GM18867 (cell line): ENCODE data around the gene ZNF536.

Experiments
- ATAC-seq: cut with Tn5 transposase; IDR thresholded peaks from one replicate; pipeline ENCODE4 v1.9.1; 2021; ENCODE audit warnings: mild to moderate bottlenecking, moderate library complexity; ENCODE audit not compliant: unreplicated experiment

ZNF536 gene

GRCh38 chr19:30519607-30520205, 147.5 kb downstream of the ZNF536 start:
- no peak for ATAC-seq

GRCh38 chr19:30520735-30521479, 148.7 kb downstream of the ZNF536 start:
- ATAC-seq = no peak

GRCh38 chr19:30521937-30522336, 149.8 kb downstream of the ZNF536 start:
- no peak for ATAC-seq

DNA sequence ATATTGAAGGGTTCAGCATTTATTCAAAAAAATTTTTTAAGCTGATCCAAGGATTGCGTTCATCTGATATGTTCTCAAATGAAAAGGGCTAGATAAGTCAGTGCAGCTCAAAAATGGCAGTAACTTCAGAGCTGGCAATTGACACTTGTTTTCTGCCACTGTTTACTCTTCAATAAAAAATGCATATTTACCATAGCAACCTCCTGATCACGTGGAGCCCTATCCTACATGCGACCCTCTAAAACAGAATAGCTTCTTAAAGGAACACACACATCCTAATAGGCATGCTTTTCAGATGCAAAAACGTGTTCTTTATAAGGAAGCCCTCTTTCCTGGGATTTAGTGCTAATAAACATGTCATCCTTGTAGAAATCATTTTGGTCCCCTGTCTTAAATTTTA, 150.2 kb downstream of the ZNF536 start:
- no peak for ATAC-seq

DNA sequence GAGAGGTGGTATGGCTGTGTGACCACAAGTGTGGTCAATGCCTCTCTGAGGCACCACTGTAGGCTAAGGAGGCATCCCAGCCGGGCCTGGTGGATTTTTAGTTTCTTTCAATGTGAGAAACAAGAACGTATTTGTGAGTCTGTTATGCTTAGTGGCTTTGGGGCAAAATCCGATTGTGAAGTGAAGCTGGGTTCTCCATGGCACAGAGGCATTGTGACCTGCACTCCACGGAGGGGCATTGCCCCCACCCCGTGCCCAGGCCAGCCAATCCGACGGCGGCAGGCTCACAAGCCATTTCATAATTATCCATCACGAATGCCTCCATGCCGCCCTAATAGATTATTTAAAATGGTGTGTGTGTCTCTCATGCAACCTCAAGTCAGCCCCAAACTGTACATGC, 151.6 kb downstream of the ZNF536 start:
- ATAC-seq = no peak

DNA sequence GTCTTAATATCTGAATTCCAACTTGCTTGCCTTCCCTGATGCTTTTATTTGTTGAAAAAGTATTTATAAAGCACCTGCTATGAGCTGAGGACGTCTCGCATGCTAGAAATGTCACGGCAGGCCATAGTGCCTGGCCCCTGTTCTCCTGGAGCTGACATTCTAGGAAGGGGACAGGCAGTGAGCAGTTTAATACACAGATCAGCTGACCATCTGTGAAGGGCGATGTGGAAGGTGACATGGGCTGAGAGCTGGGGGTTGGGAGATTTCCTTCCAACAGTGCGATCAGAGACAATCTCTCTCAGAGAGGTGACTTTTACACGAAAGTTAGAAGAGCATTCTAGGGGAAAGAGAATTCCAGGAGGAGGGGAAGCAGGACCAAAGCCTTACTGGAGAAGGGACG, 153.2 kb downstream of the ZNF536 start:
- ATAC-seq = no peak

DNA sequence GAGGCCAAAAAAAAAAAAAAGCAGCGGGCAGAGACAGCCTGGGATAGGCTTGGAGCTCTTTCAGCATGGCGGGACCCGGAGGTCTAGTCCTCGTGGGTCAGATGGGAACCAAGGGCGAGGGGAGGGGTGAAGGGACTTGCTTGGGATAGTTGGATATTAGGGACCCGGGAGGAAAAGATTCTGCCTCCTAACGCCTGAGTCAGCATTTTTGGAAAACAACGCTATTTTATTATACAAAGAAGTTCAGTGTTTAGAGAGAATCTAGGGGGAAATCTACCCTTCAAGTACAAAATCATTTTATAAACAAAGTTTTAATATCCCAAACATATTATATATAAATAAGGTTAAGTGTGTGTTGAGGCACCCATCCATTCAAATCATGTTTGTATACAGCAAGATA, 156.7 kb downstream of the ZNF536 start:
- ATAC-seq = no peak

- no peak for ATAC-seq
Observed at GRCh38 chr19:30529876-30530275, 157.7 kb downstream of the ZNF536 start.

DNA sequence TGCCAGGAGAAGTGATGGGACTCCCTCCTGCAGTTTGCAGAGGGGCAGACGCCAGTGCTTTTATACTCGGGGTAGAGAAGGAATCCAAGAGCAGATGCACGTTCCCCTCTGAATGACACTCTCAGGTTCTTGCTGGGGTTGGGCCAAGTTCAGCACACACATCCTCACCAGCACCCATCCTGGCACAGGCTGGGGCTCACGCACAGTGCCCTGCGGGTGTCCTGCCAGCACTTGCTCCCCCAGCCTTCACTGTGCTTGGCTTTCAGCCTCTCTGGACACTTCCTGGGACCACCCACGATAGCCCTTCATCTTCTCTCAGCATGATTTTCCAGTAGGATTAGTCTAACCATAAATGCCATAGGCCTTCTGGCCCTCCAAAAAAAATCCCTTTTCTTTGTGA, 158.6 kb downstream of the ZNF536 start:
- no peak for ATAC-seq

- ATAC-seq = no peak
Observed at GRCh38 chr19:30535011-30535410, 162.8 kb downstream of the ZNF536 start.

- ATAC-seq = no peak
Observed at GRCh38 chr19:30536975-30537374, 164.8 kb downstream of the ZNF536 start.

DNA sequence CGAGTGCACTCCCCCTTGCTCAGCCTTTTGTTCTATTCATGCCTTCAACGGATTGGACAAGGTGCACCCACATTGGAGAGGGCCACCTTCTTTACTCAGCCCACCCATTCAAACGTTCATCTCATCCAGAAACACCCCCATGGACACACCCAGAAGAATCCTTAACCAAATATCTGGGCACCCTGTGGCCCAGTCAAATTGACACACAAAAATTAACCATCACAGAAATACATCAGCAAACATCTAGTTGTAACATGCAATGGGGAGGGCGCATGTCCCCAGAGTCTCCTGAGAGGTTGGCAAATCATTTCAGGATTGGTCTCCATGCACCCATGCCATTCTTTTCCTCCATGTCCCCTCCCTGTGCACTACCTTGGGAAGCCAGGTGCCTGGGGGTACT, 167.1 kb downstream of the ZNF536 start:
- no peak for ATAC-seq

DNA sequence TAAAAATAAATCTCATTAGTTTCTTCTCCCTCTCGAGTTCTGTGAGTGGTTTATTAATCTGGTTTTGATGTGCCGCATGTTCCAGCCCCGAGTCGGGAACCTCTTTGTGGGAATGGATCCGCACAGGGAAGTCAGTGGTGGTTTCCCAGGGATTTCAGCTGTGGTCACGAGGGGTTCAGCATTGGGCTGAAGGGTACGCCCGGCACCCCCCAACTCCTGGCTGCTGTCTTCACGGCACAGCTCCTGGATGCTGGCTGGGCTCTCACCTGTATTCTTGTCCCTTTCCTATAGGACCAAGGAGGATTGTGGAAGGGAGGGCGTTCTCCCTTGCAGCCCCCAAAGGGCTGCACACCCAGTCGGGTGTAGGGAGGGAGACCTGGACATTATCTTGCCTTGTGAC, 167.8 kb downstream of the ZNF536 start:
- no peak for ATAC-seq

DNA sequence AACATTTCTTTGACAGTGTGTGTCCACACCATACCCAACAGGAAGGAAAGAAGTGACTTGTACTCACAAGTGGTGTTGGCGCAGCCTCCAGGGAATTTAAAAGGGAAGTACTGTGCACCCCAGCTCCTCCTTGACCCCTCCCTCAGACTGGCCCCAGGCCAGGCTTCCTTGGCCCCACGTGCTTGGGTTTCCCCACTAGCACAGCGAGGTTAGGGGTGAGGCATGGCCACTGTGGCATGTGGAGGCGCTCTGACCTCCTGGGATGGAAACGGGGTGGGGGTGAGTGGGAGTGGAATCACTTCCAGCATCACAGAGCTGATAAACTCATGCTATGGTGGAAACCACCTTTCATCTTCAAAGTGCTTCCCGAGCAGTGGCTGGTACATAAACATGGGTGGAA, 168.6 kb downstream of the ZNF536 start:
- no peak for ATAC-seq

- ATAC-seq = no peak
Observed at GRCh38 chr19:30541575-30541974, 169.4 kb downstream of the ZNF536 start.

DNA sequence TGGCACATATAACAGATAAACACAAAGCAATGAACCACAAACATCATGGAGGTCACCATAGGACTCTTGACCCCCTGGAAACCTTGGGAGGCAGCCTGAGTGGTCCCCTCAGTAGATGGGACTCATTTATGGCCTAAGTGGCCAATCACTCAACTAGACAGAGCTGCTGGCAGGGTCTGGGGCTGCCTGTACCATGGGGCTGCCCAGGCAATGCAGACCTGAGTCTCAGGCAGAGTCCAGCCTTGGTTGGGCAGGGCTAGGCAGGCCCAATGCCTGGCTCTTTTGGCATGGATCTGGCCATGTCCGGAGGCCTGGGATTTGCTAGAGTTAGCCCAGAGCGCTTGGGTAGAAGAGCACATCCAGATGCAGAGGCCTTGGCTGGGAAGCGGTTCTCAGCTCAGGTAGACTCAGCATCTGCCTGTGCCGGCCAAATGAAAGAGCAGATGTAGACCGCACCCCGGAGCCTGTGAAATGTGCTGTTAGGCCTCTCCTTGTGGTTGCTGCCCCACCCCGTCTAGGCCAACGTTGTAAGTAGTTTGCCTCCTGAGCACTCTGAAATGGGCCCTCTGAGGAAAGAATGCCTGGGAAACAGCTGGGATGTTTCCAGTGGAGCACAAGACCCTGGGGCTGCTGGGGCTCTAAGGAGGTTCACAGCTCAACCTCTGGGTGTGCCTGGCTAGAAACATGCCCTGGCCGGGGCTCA, 171.2 kb downstream of the ZNF536 start:
- ATAC-seq = no peak

- no peak for ATAC-seq
Observed at GRCh38 chr19:30545752-30546151, 173.6 kb downstream of the ZNF536 start.

DNA sequence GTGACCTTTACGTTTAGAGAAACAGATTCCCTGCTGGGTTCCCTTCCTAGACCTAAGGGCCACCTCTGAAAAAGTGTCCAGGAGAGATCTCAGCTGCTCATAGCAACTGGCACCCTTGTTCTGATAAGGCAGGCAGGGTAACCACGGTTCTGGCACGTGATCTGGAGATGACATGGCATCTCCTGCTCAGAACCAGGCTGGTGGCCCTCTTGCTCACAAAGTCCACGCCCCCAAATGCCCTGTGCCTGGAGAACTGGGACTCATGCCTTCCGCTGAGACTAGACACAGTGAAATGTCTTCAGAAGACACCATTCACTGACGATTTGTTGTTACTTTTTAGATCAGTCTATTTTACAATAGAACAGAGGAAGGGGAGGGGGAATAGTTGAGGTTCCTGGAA, 174.1 kb downstream of the ZNF536 start:
- no peak for ATAC-seq

DNA sequence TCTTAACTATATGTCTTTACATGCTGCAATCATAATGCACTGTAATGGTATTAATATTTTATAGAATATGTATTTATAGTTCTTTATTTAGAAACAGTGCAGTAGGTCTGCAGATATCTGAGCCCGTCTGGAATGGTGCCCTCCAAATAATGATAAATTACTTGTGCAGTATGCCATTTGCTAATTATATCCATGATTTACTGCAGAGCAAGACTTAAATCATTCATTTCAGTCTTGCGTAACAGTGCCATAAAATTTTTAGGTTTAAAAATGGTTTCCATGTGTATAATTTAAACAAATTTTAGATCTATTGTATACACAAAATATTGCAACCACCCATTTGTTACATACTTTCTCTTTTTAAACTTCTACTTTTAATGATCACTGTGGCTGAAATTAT, 175.1 kb downstream of the ZNF536 start:
- no peak for ATAC-seq

GRCh38 chr19:30549151-30549550, 177.0 kb downstream of the ZNF536 start:
- ATAC-seq = no peak

DNA sequence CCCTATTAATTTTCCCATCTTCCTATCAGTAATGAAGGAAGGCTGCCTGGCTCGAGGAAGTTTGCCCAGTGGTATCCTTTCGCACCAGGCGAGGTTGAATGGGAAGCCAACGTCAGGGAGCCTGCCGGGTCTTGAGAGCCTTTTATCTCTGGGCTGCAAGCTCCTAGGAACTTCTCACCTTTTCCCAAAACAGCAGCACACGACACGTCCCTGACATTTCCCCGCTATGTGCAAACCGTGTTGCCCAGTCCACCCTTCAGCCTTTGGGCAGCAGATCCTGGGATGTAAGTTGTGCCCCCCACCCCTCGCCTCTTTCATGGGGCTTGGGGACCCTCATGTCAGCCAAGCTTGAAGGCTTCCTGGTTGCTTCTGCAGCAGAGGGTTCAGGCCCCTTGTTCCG, 179.1 kb downstream of the ZNF536 start:
- ATAC-seq = no peak

DNA sequence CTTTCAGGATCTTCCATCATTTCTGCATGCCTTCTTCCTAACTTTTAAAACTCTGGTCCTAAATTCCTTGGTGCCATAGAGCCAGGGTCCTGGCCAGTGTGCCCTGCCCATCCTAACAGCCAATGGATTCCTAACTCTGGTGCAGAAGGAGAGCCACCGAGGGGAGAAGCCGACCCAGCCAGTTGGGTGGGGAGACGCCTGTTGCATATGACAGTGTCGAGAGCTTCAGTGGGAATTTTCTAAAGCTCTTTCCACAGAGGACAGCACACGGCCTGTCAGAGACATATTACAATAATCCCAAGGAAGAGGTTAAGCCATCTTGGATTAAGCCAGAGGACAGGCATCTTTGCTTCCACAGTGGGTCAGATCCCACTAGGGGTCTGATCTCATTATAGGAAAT, 180.4 kb downstream of the ZNF536 start:
- no peak for ATAC-seq
